ENCODE measurements around the gene TEX13D. TPM values are rescaled to one million over a fixed set of nuclear protein-coding genes. Genes with fewer than 3 reads are reported as not detected.

Gene TEX13D
- total and polyA plus RNA-seq, 9 of the 15 experiments (the other 6 are each of a cell fraction or from before 2014, with no cell fraction given) = 0.06 TPM; not detected in 8

- Histone ChIP-seq H2AFZ (ENCODE audit: low read depth, low read length) (no peak overlapping the region), H3K4me3 (no peak overlapping the region), H4K20me1 (replicated peaks; ENCODE audit: control insufficient read depth, insufficient read depth, low read length) (no peaks in the 10 kb centered on the region), H3K4me1 (replicated peaks in 1 of 2; ENCODE audit: control insufficient read depth in 2 of 2, insufficient read depth in 2 of 2, low read length in 2 of 2) (no peaks in the 10 kb centered on the region; a peak in 1 of 5 replicates), H3K36me3 (ENCODE audit: control insufficient read depth, insufficient read depth, low read length) (no peaks in the 10 kb centered on the region), H3K79me2 (ENCODE audit: control insufficient read depth, insufficient read depth, low read length) (no peaks in the 10 kb centered on the region), H3K27me3 (ENCODE audit: control insufficient read depth in 2 of 2, insufficient read depth in 2 of 2, low read length in 2 of 2) (no peaks in the 10 kb centered on the region), H3K9me3 (replicated peaks; ENCODE audit: control insufficient read depth, insufficient read depth, low read depth, low read length) (no peaks in the 10 kb centered on the region), H3K27ac (ENCODE audit: extremely low read depth, low read depth, low read length) (no peak overlapping the region), H3K9me1 (ENCODE audit: control insufficient read depth, insufficient read depth, low read length) (no peaks in the 10 kb centered on the region), H3K4me2 (ENCODE audit: insufficient read depth, low read length) (no peak overlapping the region), H3K9ac (ENCODE audit: insufficient read depth in 1 of 2, low read depth in 2 of 2, low read length in 2 of 2) (no peak overlapping the region)
- ATAC-seq (no peak), FAIRE-seq (no peak), DNase-seq (ENCODE audit: extremely low read depth in 1 of 4, low spot score in 3 of 4) (no peak)
- ChIA-PET POLR2A (no interaction called here), CTCF (ENCODE audit: low intra/inter-chr PET ratio) (no interaction called here)
- intact Hi-C loops (cut with micrococcal nuclease) = no loop called here
- in situ Hi-C loops (cut with MboI) = no loop called here
- WGBS (ENCODE audit: insufficient coverage, low coverage, missing lambda C conversion rate) = 52% methylated on average over 5 of the region's 6 CpGs
- BruUV-seq (replicated peaks) = no TSS peak
- no peak for TF ChIP-seq ELF1 (tag; IDR thresholded peaks at IDR 0.05)
- no peak for TF ChIP-seq HDAC1 (IDR thresholded peaks at IDR 0.05)
- TF ChIP-seq ZNF311 (CRISPR knock-in tag; IDR thresholded peaks at IDR 0.05) = no peak
- TF ChIP-seq NBN (IDR thresholded peaks at IDR 0.05; ENCODE audit: low read depth) = no peak
- TF ChIP-seq ZBTB1 (CRISPR knock-in tag; IDR thresholded peaks at IDR 0.05; ENCODE audit: borderline replicate concordance, low read depth) = no peak
- no peak for TF ChIP-seq E2F6 (IDR thresholded peaks at IDR 0.05; ENCODE audit: borderline replicate concordance in 1 of 2, extremely low read depth in 1 of 2, insufficient read depth in 1 of 2, insufficient read length in 1 of 2, low read depth in 1 of 2, low read length in 1 of 2, poor library complexity in 1 of 2, severe bottlenecking in 1 of 2)
- no peak for TF ChIP-seq STAT5B (CRISPR knock-in tag; IDR thresholded peaks at IDR 0.05)
- no peak for TF ChIP-seq MYC (IDR thresholded peaks at IDR 0.05; ENCODE audit: low read depth, low read length)
- TF ChIP-seq MYC (CRISPR knock-in tag; IDR thresholded peaks at IDR 0.05; ENCODE audit: borderline replicate concordance, low read depth) = no peak
- TF ChIP-seq MBD2 (IDR thresholded peaks at IDR 0.05; ENCODE audit: borderline replicate concordance, low read depth) = no peak
- no peak for TF ChIP-seq ATF1 (CRISPR knock-in tag; IDR thresholded peaks at IDR 0.05)
- TF ChIP-seq ATF1 (tag; IDR thresholded peaks at IDR 0.05) = no peak
- TF ChIP-seq ZNF644 (tag; IDR thresholded peaks at IDR 0.05; ENCODE audit: low read depth) = no peak
- TF ChIP-seq WHSC1 (IDR thresholded peaks at IDR 0.05; ENCODE audit: low read length) = no peak
- no peak for TF ChIP-seq SUPT5H (IDR thresholded peaks at IDR 0.05)
- no peak for TF ChIP-seq USF1 (CRISPR knock-in tag; IDR thresholded peaks at IDR 0.05)
- no peak for TF ChIP-seq MITF (IDR thresholded peaks at IDR 0.05)
- no peak for TF ChIP-seq HSF4 (CRISPR knock-in tag; IDR thresholded peaks at IDR 0.05; ENCODE audit: borderline replicate concordance)
- TF ChIP-seq NFYB (IDR thresholded peaks at IDR 0.05; ENCODE audit: extremely low read depth, insufficient read length) = no peak
- no peak for TF ChIP-seq PATZ1 (CRISPR knock-in tag; IDR thresholded peaks at IDR 0.05; ENCODE audit: borderline replicate concordance)
- no peak for TF ChIP-seq CBFA2T3 (IDR thresholded peaks at IDR 0.05)
Measured at GRCh38 chrX:124333862-124334261, 1.4 kb downstream of the TEX13D start.

All from K562 (cell line).